ENCODE results near the gene MMAB. TPM values are rescaled to one million over a fixed set of nuclear protein-coding genes. Genes with fewer than 3 reads are reported as not detected.

MMAB gene
- total and polyA plus RNA-seq, 2 donors (not counting 3 experiments of a cell fraction or from before 2014, with no cell fraction given) = 39.1 to 46.0 TPM

DNA sequence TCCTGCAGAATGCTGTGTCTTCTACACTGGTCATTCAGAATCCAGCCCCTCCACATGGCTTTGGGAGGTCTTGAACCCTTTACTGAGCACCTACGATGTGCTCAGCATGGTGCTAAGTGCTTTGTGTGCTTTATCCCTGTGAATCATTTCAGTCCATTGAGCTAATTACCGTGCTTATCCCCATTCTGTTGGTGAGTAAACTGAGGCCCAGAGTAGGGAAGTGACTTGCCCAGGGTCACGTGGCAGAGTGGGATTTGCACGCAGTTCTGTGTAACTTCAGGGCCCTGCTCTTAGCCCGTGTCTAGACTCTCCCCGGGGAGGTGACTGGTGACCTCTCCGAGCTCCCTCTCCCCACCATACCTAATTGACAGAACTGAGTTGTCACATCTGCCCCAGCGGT, 27.7 kb upstream of the MMAB start:
- Histone ChIP-seq H3K27ac (ENCODE audit: insufficient read depth, low read depth, low read length) (no peak overlapping the region), H3K9me1 (replicated peaks; ENCODE audit: control insufficient read depth, extremely low read depth, insufficient read depth, low read length) (no peaks in the 10 kb centered on the region), H3K79me2 (ENCODE audit: control insufficient read depth, insufficient read depth, low read length) (no peaks in the 10 kb centered on the region), H2AFZ (ENCODE audit: low read depth, low read length) (no peak overlapping the region), H3K9me3 (replicated peaks; ENCODE audit: control insufficient read depth, insufficient read depth, low read length) (no peaks in the 10 kb centered on the region), H3K4me3 (replicated peaks in 1 of 3; ENCODE audit: insufficient read depth in 1 of 3, low read depth in 1 of 3, low read length in 3 of 3) (no peak overlapping the region), H4K20me1 (replicated peaks; ENCODE audit: control insufficient read depth, extremely low read depth, insufficient read depth, low read length) (no peaks in the 10 kb centered on the region), H3K4me1 (ENCODE audit: control insufficient read depth, extremely low read depth, insufficient read depth, low read length) (peaks cover 3% of the 10 kb centered on the region), H3K9ac (replicated peaks; ENCODE audit: extremely low read depth, insufficient read depth, low read length) (no peak overlapping the region), H3K27me3 (ENCODE audit: control insufficient read depth in 2 of 2, insufficient read depth in 2 of 2, low read length in 2 of 2) (no peaks in the 10 kb centered on the region), H3K36me3 (ENCODE audit: control insufficient read depth in 2 of 2, extremely low read depth in 1 of 2, insufficient read depth in 2 of 2, low read length in 2 of 2) (peaks cover 0 to 3% of the 10 kb centered on the region in 2 experiments), H3K4me2 (ENCODE audit: insufficient read depth, low read length) (no peak overlapping the region)
- intact Hi-C loops (cut with micrococcal nuclease) (no loop called here), dilution Hi-C loops (cut with MboI; ENCODE audit: extremely low pct_ligation_motif_present, low sequenced_read_pairs) (no loop called here)
- TF ChIP-seq FOS (IDR thresholded peaks at IDR 0.05; ENCODE audit: borderline replicate concordance, insufficient read depth, low read length) (no peak), MYC (IDR thresholded peaks at IDR 0.05; ENCODE audit: low read depth, low read length) (no peak)
- TF ChIP-seq, protein P1, sequence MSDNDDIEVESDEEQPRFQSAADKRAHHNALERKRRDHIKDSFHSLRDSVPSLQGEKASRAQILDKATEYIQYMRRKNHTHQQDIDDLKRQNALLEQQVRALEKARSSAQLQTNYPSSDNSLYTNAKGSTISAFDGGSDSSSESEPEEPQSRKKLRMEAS (IDR thresholded peaks at IDR 0.05; ENCODE audit: insufficient read depth, insufficient read length) = no peak
- TF ChIP-seq, protein P2, sequence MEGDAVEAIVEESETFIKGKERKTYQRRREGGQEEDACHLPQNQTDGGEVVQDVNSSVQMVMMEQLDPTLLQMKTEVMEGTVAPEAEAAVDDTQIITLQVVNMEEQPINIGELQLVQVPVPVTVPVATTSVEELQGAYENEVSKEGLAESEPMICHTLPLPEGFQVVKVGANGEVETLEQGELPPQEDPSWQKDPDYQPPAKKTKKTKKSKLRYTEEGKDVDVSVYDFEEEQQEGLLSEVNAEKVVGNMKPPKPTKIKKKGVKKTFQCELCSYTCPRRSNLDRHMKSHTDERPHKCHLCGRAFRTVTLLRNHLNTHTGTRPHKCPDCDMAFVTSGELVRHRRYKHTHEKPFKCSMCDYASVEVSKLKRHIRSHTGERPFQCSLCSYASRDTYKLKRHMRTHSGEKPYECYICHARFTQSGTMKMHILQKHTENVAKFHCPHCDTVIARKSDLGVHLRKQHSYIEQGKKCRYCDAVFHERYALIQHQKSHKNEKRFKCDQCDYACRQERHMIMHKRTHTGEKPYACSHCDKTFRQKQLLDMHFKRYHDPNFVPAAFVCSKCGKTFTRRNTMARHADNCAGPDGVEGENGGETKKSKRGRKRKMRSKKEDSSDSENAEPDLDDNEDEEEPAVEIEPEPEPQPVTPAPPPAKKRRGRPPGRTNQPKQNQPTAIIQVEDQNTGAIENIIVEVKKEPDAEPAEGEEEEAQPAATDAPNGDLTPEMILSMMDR (IDR thresholded peaks at IDR 0.05; ENCODE audit: extremely low read depth in 1 of 2, insufficient read depth in 1 of 2, low read depth in 1 of 2, low read length in 2 of 2) = no peak
- ChIA-PET CTCF (interaction anchor here (9.4 kb wide), 1 partner anchor 174 kb away, joined by 252 read pairs; no protein-coding TSS in a partner anchor), POLR2A (no interaction called here)
- FAIRE-seq (no peak), DNase-seq (ENCODE audit: low read depth, low spot score) (no peak)
- BruUV-seq (replicated peaks) = no TSS peak

DNA sequence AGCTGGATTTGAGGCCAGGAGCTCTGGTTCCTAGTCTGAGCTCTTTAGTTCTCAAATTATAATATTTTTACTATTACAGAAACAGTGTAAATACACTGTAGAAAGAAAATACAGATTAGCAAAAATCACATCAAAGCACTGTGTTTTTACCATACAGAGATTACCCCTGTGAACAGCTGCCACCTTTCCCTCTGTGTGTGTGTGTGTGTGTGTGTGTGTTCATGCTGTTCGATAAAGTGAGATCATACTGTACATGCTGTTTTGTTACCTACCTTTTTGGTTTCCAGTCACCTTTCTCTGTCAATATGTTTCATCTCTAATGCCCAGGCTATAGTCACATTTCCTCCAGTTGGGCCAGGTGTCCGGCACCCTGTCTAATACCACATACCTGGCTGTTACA, 27.2 kb upstream of the MMAB start:
- no peak for TF ChIP-seq JUN (IDR thresholded peaks at IDR 0.05; ENCODE audit: borderline replicate concordance, insufficient read depth, insufficient read length, low read depth)
- no peak for TF ChIP-seq EZH2 (IDR thresholded peaks at IDR 0.05; ENCODE audit: borderline replicate concordance, low read depth, low read length, severe bottlenecking)
- TF ChIP-seq, protein P1 (IDR thresholded peaks at IDR 0.05; ENCODE audit: insufficient read depth, insufficient read length) = no peak
- no peak for TF ChIP-seq MYC (IDR thresholded peaks at IDR 0.05; ENCODE audit: low read depth, low read length)
- TF ChIP-seq, protein P2 (IDR thresholded peaks at IDR 0.05; ENCODE audit: extremely low read depth in 1 of 2, insufficient read depth in 1 of 2, low read depth in 1 of 2, low read length in 2 of 2) = no peak
- TF ChIP-seq FOS (IDR thresholded peaks at IDR 0.05; ENCODE audit: borderline replicate concordance, insufficient read depth, low read length) = no peak
- no peak for TF ChIP-seq POLR2AphosphoS5 (IDR thresholded peaks at IDR 0.05; ENCODE audit: insufficient read depth, low read depth, low read length)
- DNase-seq (ENCODE audit: low read depth, low spot score) = no peak
- no peaks in the 10 kb centered on the region for H4K20me1 ChIP-seq (replicated peaks; ENCODE audit: control insufficient read depth, extremely low read depth, insufficient read depth, low read length)
- no peaks in the 10 kb centered on the region for H3K9me3 ChIP-seq (replicated peaks; ENCODE audit: control insufficient read depth, insufficient read depth, low read length)
- no peak overlapping the region for H3K4me3 ChIP-seq (replicated peaks in 1 of 3; ENCODE audit: insufficient read depth in 1 of 3, low read depth in 1 of 3, low read length in 3 of 3)
- CTCF ChIA-PET = interaction anchor here (1.5 to 9.4 kb wide), 2 partner anchors 175 to 245 kb away, joined by 3 to 252 read pairs; no protein-coding TSS in a partner anchor
- intact Hi-C loops (cut with micrococcal nuclease) (no loop called here), dilution Hi-C loops (cut with MboI; ENCODE audit: extremely low pct_ligation_motif_present, low sequenced_read_pairs) (no loop called here)
- H2AFZ ChIP-seq (ENCODE audit: low read depth, low read length) = no peak overlapping the region
- H3K36me3 ChIP-seq (ENCODE audit: control insufficient read depth in 2 of 2, extremely low read depth in 1 of 2, insufficient read depth in 2 of 2, low read length in 2 of 2) = peaks cover 0 to 3% of the 10 kb centered on the region in 2 experiments
- H3K9ac ChIP-seq (replicated peaks; ENCODE audit: extremely low read depth, insufficient read depth, low read length) = no peak overlapping the region
- no peaks in the 10 kb centered on the region for H3K9me1 ChIP-seq (replicated peaks; ENCODE audit: control insufficient read depth, extremely low read depth, insufficient read depth, low read length)
- no peaks in the 10 kb centered on the region for H3K79me2 ChIP-seq (ENCODE audit: control insufficient read depth, insufficient read depth, low read length)
- H3K27ac ChIP-seq (ENCODE audit: insufficient read depth, low read depth, low read length) = no peak overlapping the region
- POLR2A ChIA-PET = no interaction called here
- H3K27me3 ChIP-seq (ENCODE audit: control insufficient read depth in 2 of 2, insufficient read depth in 2 of 2, low read length in 2 of 2) = no peaks in the 10 kb centered on the region
- no peak overlapping the region for H3K4me2 ChIP-seq (ENCODE audit: insufficient read depth, low read length)
- BruUV-seq (replicated peaks) = no TSS peak
- peak; percentile 4 for FAIRE-seq
- H3K4me1 ChIP-seq (ENCODE audit: control insufficient read depth, extremely low read depth, insufficient read depth, low read length) = peaks cover 3% of the 10 kb centered on the region

Data from endothelial cell of umbilical vein (primary cell).